IMR-90 (cell line): ENCODE results near the gene ADAMTSL1. TPM values are rescaled to one million over a fixed set of nuclear protein-coding genes. Genes with fewer than 3 reads are reported as not detected.
A peak's percentile ranks its signal among the peaks of the same experiment; 100 is the strongest.

Experiments used
- ATAC-seq: fragments of 200-7000 bp; cut with Tn5 transposase; 2 replicates; pipeline ENCODE4 v1.9.1; 2020; ENCODE audit warnings: low read depth, mild to moderate bottlenecking, moderate library complexity
- BruUV-seq: library from RNA; stranded (reverse); fragments of 400-500 nt; replicated peaks from 2 replicates; lab custom pipeline; 2021; lab: Mats Ljungman, UMichigan
- CTCF ChIA-PET: fragments of 300-600 bp; formaldehyde crosslinking; extraction: SDS; loops from one replicate; lab custom pipeline; 2021; ENCODE audit warnings: antibody characterized with exemption; lab: Yijun Ruan, JAX
- POLR2A ChIA-PET: fragments of 300-600 bp; sonication (Branson Sonifier 250); formaldehyde crosslinking; loops from one replicate; lab custom pipeline; 2022; ENCODE audit warnings: antibody characterized with exemption; ENCODE audit not compliant: unreplicated experiment; lab: Charles Lee
- DNase-seq: peaks from one replicate; pipeline ENCODE4 v3.0.0; 2013
- H2AFZ ChIP-seq: replicated peaks from 2 replicates; pipeline ENCODE3; 2013; ENCODE audit warnings: low read length, mild to moderate bottlenecking; ENCODE audit not compliant: poor library complexity
- H2AK5ac ChIP-seq: 2 replicates; pipeline ENCODE4 v1.6.1; 2013; ENCODE audit warnings: low read depth, low read length, inconsistent platforms
- H2AK9ac ChIP-seq: replicated peaks from 2 replicates; pipeline ENCODE3; 2013; ENCODE audit warnings: mild to moderate bottlenecking, low read depth, low read length, moderate library complexity; ENCODE audit not compliant: poor library complexity
- H2BK120ac ChIP-seq: 2 replicates; pipeline ENCODE4 v1.6.1; 2013; ENCODE audit warnings: low read depth, low read length, inconsistent platforms
- H2BK15ac ChIP-seq: 3 replicates; pipeline ENCODE4 v1.6.1; 2013; ENCODE audit warnings: low read depth, low read length, inconsistent platforms
- H2BK20ac ChIP-seq: 2 replicates; pipeline ENCODE4 v1.6.1; 2013; ENCODE audit warnings: low read depth, mild to moderate bottlenecking, inconsistent platforms, low read length, moderate library complexity
- H2BK5ac ChIP-seq: 2 replicates; pipeline ENCODE4 v1.6.1; 2013; ENCODE audit warnings: mild to moderate bottlenecking, low read depth, low read length, inconsistent platforms; ENCODE audit not compliant: poor library complexity, severe bottlenecking
- H3K14ac ChIP-seq: replicated peaks from 2 replicates; pipeline ENCODE4 v1.6.1; 2013; ENCODE audit warnings: low read depth, low read length, inconsistent platforms
- H3K18ac ChIP-seq: 2 replicates; pipeline ENCODE4 v1.6.1; 2013; ENCODE audit warnings: low read depth, low read length, control low read depth
- H3K23ac ChIP-seq: 2 replicates; pipeline ENCODE4 v1.6.1; 2013; ENCODE audit warnings: low read depth, low read length, inconsistent platforms
- H3K27ac ChIP-seq: 2 replicates; pipeline ENCODE4 v1.5.1; 2013; ENCODE audit warnings: mild to moderate bottlenecking, control low read depth, low read length; ENCODE audit not compliant: insufficient read depth
- H3K27me3 ChIP-seq: 2 replicates; pipeline ENCODE4 v1.6.1; 2013; ENCODE audit warnings: low read length; ENCODE audit not compliant: control insufficient read depth, insufficient read depth
- H3K36me3 ChIP-seq: 2 replicates; pipeline ENCODE4 v1.6.1; 2013; ENCODE audit warnings: low read length, mixed read lengths; ENCODE audit not compliant: control insufficient read depth, insufficient read depth
- H3K4ac ChIP-seq: 2 replicates; pipeline ENCODE4 v1.6.1; 2013; ENCODE audit warnings: low read depth, low read length, inconsistent platforms
- H3K4me1 ChIP-seq: 2 replicates; pipeline ENCODE4 v1.6.1; 2013; ENCODE audit warnings: low read length, mixed read lengths; ENCODE audit not compliant: control insufficient read depth, insufficient read depth
- H3K4me2 ChIP-seq: 2 replicates; pipeline ENCODE4 v1.6.1; 2013; ENCODE audit warnings: low read depth, mild to moderate bottlenecking, control low read depth, low read length, moderate library complexity
- H3K4me3 ChIP-seq: 2 replicates; pipeline ENCODE4 v1.5.1; 2013; ENCODE audit warnings: low read depth, mild to moderate bottlenecking, control low read depth, low read length, moderate library complexity; ENCODE audit not compliant: insufficient read depth
- H3K56ac ChIP-seq: 2 replicates; pipeline ENCODE4 v1.6.1; 2013; ENCODE audit warnings: low read length, inconsistent platforms; ENCODE audit not compliant: insufficient read depth; ENCODE audit errors: extremely low read depth
- H3K79me1 ChIP-seq, 2 experiments: 2 replicates each; pipeline ENCODE4 v1.6.1; 2013; ENCODE audit warnings: low read length in 2 of 2, inconsistent platforms in 1 of 2, low read depth in 1 of 2
- H3K9ac ChIP-seq: 2 replicates; pipeline ENCODE4 v1.6.1; 2013; ENCODE audit warnings: low read depth, low read length, control low read depth
- H3K9me1 ChIP-seq: 2 replicates; pipeline ENCODE4 v1.6.1; 2013; ENCODE audit warnings: low read length, inconsistent platforms; ENCODE audit not compliant: insufficient read depth
- H3K9me3 ChIP-seq: 2 replicates; pipeline ENCODE4 v1.6.1; 2013; ENCODE audit warnings: low read length; ENCODE audit not compliant: control insufficient read depth, insufficient read depth
- H4K20me1 ChIP-seq: 2 replicates; pipeline ENCODE4 v1.6.1; 2013; ENCODE audit warnings: low read length, inconsistent platforms; ENCODE audit not compliant: insufficient read depth
- H4K5ac ChIP-seq: 2 replicates; pipeline ENCODE4 v1.6.1; 2013; ENCODE audit warnings: mild to moderate bottlenecking, low read depth, low read length, control low read depth
- H4K8ac ChIP-seq, 2 experiments: 2 replicates each; pipeline ENCODE4 v1.6.1; 2013; ENCODE audit warnings: low read depth in 2 of 2, low read length in 2 of 2, control low read depth in 1 of 2, inconsistent platforms in 1 of 2
- H4K91ac ChIP-seq: 2 replicates; pipeline ENCODE4 v1.6.1; 2013; ENCODE audit warnings: low read depth, low read length, inconsistent platforms; ENCODE audit not compliant: insufficient read depth
- CHD1 ChIP-seq: IDR thresholded peaks from 2 replicates; pipeline ENCODE4 v1.6.1; 2012; ENCODE audit warnings: low read depth, low read length, improper control_type of control experiment
- CTCF ChIP-seq: conservative IDR thresholded peaks from 2 replicates; pipeline ENCODE4 v1.5.1; 2012; ENCODE audit warnings: mild to moderate bottlenecking, low read depth, low read length, improper control_type of control experiment
- ELK1 ChIP-seq: fragments of 150-350 bp; IDR thresholded peaks from 2 replicates; pipeline ENCODE4 v1.6.1; 2016; ENCODE audit warnings: low read depth, mild to moderate bottlenecking, low read length, moderate library complexity, borderline replicate concordance
- NFE2L2 ChIP-seq: fragments of 150-350 bp; IDR thresholded peaks from 2 replicates; pipeline ENCODE4 v1.6.1; 2016; ENCODE audit warnings: low read depth, mild to moderate bottlenecking, low read length
- POLR2A ChIP-seq: IDR thresholded peaks from 2 replicates; pipeline ENCODE4 v1.6.1; 2012; ENCODE audit warnings: mild to moderate bottlenecking, low read depth, low read length
- RAD21 ChIP-seq: IDR thresholded peaks from 2 replicates; pipeline ENCODE4 v1.6.1; 2012; ENCODE audit warnings: low read length, improper control_type of control experiment
- SMC3 ChIP-seq: fragments of 150-350 bp; IDR thresholded peaks from 2 replicates; pipeline ENCODE4 v1.6.1; 2016; ENCODE audit warnings: low read depth, mild to moderate bottlenecking, antibody characterized with exemption, low read length, moderate library complexity
- WGBS, 2 experiments: methylation state at CpG; one replicate each; pipeline versions ENCODE4 v1.1.5 to v1.1.7; 2013; ENCODE audit warnings: missing lambda C conversion rate in 2 of 2; ENCODE audit not compliant: insufficient read length in 1 of 2; ENCODE audit errors: extremely low coverage in 2 of 2; 5-methylcytosine and 5-hydroxymethylcytosine counted together
- dilution Hi-C: fragments of 300-500 bp; cut with HindIII; formaldehyde crosslinking; loops from one replicate; pipeline ENCODE4 v1.14.3; 2018; ENCODE audit warnings: low sequenced_read_pairs; ENCODE audit not compliant: unreplicated experiment
- in situ Hi-C: fragments of 300-500 bp; cut with MboI; formaldehyde crosslinking; loops from 3 replicates; pipeline ENCODE4 v1.14.3; 2019; ENCODE audit warnings: low sequenced_read_pairs, inconsistent platforms, mixed read lengths
- intact Hi-C: fragments of 100-400 bp; cut with micrococcal nuclease; formaldehyde crosslinking; loops from 2 replicates; pipeline ENCODE4 v1.10.0; 2022
- polyA plus RNA-seq, 3 experiments: library from polyadenylated mRNA; depleted of rRNA; stranded (reverse); fragments of >200 nt; gene quantifications; 2 replicates each; pipeline ENCODE4 v1.2.3, GENCODE V29; 2012; ENCODE audit warnings: low replicate concordance in 1 of 3
- total RNA-seq: library from RNA; depleted of rRNA; stranded (reverse); fragments of >200 nt; gene quantifications from 2 replicates; pipeline ENCODE4 v1.2.3, GENCODE V29; 2012

Gene ADAMTSL1
- total and polyA plus RNA-seq, 2 of the 4 experiments (the other 2 are of a cell fraction) = 38.2 to 62.2 TPM

- dilution Hi-C loops = no loop called here
- Histone ChIP-seq H3K56ac (no peak overlapping the region), H3K27me3 (no peaks in the 10 kb centered on the region), H3K27ac (no peak overlapping the region), H3K4me2 (no peak overlapping the region), H4K5ac (no peak overlapping the region), H4K91ac (no peak overlapping the region), H3K79me1 (no peaks in the 10 kb centered on the region), H2BK20ac (no peak overlapping the region), H3K4me3 (no peak overlapping the region), H4K20me1 (no peaks in the 10 kb centered on the region), H2BK120ac (no peak overlapping the region), H3K23ac (no peak overlapping the region), H2BK15ac (no peak overlapping the region), H3K14ac (no peak overlapping the region), H3K4me1 (peaks cover 3% of the 10 kb centered on the region), H3K9me1 (no peaks in the 10 kb centered on the region), H3K9ac (no peak overlapping the region), H3K9me3 (no peaks in the 10 kb centered on the region), H2AFZ (no peak overlapping the region), H2BK5ac (no peak overlapping the region), H4K8ac (no peak overlapping the region), H2AK5ac (no peak overlapping the region), H3K36me3 (no peaks in the 10 kb centered on the region), H2AK9ac (no peak overlapping the region), H3K4ac (no peak overlapping the region), H3K18ac (no peak overlapping the region)
- peak; percentile 37 for TF ChIP-seq CTCF
- peak; percentile 40 for TF ChIP-seq RAD21
- TF ChIP-seq SMC3 = peak; percentile 35; the same call in 1 of the 2 replicates
- TF ChIP-seq ELK1 = no peak
- TF ChIP-seq CHD1 = no peak
- TF ChIP-seq NFE2L2 = no peak
- no peak for TF ChIP-seq POLR2A
- intact Hi-C loops = no loop called here
- ATAC-seq (no peak), DNase-seq (peak; percentile 12)
- ChIA-PET CTCF (interaction anchor here (0.6 kb wide), 1 partner anchor 157 kb away, joined by 5 read pairs; no protein-coding TSS in a partner anchor), POLR2A (no interaction called here)
- in situ Hi-C loops = no loop called here
- WGBS, 2 experiments = no CpG with 5 or more reads among the region's 5 CpGs
- BruUV-seq = no TSS peak
These were observed 317.1 kb downstream of the ADAMTSL1 start for GRCh38 chr9:18791074-18791473.
